ENCODE results near the gene SLC25A26.
A peak's percentile ranks its signal among the peaks of the same experiment; 100 is the strongest.
"Not testable (repeated sequence)": the region's sequence is repeated elsewhere in the genome, so short reads cannot be mapped to it uniquely, and the experiment has no call there.

The SLC25A26 gene

GRCh38 chr3:66220602-66221377 lies at the start of gene SLC25A26:
TSS of gene SLC25A26 (plus strand) at chr3:66221001. CDS start at chr3:66221095, 94 bp downstream.
- peak; percentile 98 for DNase-seq (ENCODE audit: low spot score)

- no peak for DNase-seq (ENCODE audit: low spot score)
These were observed 48.4 kb upstream of the SLC25A26 start for GRCh38 chr3:66172394-66172793.

GRCh38 chr3:66177026-66177425 lies 43.8 kb upstream of the SLC25A26 start:
- no peak for DNase-seq (ENCODE audit: low spot score)

- no peak for DNase-seq (ENCODE audit: low spot score)
These were observed 42.6 kb upstream of the SLC25A26 start for GRCh38 chr3:66178206-66178605.

GRCh38 chr3:66179793-66180192 lies 41.0 kb upstream of the SLC25A26 start:
- DNase-seq (ENCODE audit: low spot score), result no peak

- no peak for DNase-seq (ENCODE audit: low spot score)
These were observed 39.0 kb upstream of the SLC25A26 start for GRCh38 chr3:66181764-66182163.

GRCh38 chr3:66182246-66182645 lies 38.6 kb upstream of the SLC25A26 start:
- DNase-seq (ENCODE audit: low spot score), result no peak

- no peak for DNase-seq (ENCODE audit: low spot score)
These were observed 34.3 kb upstream of the SLC25A26 start for GRCh38 chr3:66186545-66186944.

- no peak for DNase-seq (ENCODE audit: low spot score)
These were observed 25.4 kb upstream of the SLC25A26 start for GRCh38 chr3:66195347-66195783.

GRCh38 chr3:66196633-66197032 lies 24.2 kb upstream of the SLC25A26 start:
- DNase-seq (ENCODE audit: low spot score), result no peak

GRCh38 chr3:66198437-66199088 lies 22.2 kb upstream of the SLC25A26 start:
- no peak for DNase-seq (ENCODE audit: low spot score)

- no peak for DNase-seq (ENCODE audit: low spot score)
These were observed 21.7 kb upstream of the SLC25A26 start for GRCh38 chr3:66199089-66199473.

- no peak for DNase-seq (ENCODE audit: low spot score)
These were observed 20.7 kb upstream of the SLC25A26 start for GRCh38 chr3:66200147-66200546.

GRCh38 chr3:66200786-66201185 lies 20.0 kb upstream of the SLC25A26 start:
- DNase-seq (ENCODE audit: low spot score), result no peak

GRCh38 chr3:66203275-66203674 lies 17.5 kb upstream of the SLC25A26 start:
- DNase-seq (ENCODE audit: low spot score), result no peak

- DNase-seq (ENCODE audit: low spot score), result no peak
These were observed 14.0 kb upstream of the SLC25A26 start for GRCh38 chr3:66206806-66207205.

GRCh38 chr3:66208189-66208588 lies 12.6 kb upstream of the SLC25A26 start:
- DNase-seq (ENCODE audit: low spot score), result no peak

- no peak for DNase-seq (ENCODE audit: low spot score)
These were observed 10.0 kb upstream of the SLC25A26 start for GRCh38 chr3:66210687-66211295.

GRCh38 chr3:66211779-66212178 lies 9.0 kb upstream of the SLC25A26 start:
- no peak for DNase-seq (ENCODE audit: low spot score)

GRCh38 chr3:66215106-66215505 lies 5.7 kb upstream of the SLC25A26 start:
- no peak for DNase-seq (ENCODE audit: low spot score)

GRCh38 chr3:66220066-66220465 lies 735 bp upstream of the SLC25A26 start:
- DNase-seq (ENCODE audit: low spot score), result no peak

GRCh38 chr3:66224220-66224619 lies 3.4 kb downstream of the SLC25A26 start:
- DNase-seq (ENCODE audit: low spot score), result no peak

- not testable (repeated sequence) for DNase-seq (ENCODE audit: low spot score)
These were observed 5.3 kb downstream of the SLC25A26 start for GRCh38 chr3:66226093-66226492.
